NOMO-1 treated with dmso at 0.1 percent for 144 hours (cell line): Measurements from ENCODE around the gene NARF.

Source experiments
- DNase-seq: peaks from one replicate; lab custom pipeline; 2025; ENCODE audit not compliant: unreplicated experiment; lab: John Stamatoyannopoulos, UW

NARF gene

GRCh38 chr17:82433560-82434215 is 24.9 kb upstream of the NARF start:
- DNase-seq: no peak

- DNase-seq: no peak
These were observed 24.4 kb upstream of the NARF start for GRCh38 chr17:82434216-82434565.

- DNase-seq: no peak
These were observed 23.4 kb upstream of the NARF start for GRCh38 chr17:82435103-82435502.

- no peak for DNase-seq
These were observed 22.6 kb upstream of the NARF start for GRCh38 chr17:82435601-82436583.

GRCh38 chr17:82436601-82437324 is 21.8 kb upstream of the NARF start:
- no peak for DNase-seq

GRCh38 chr17:82437325-82437668 is 21.2 kb upstream of the NARF start:
- DNase-seq: no peak

- no peak for DNase-seq
These were observed 19.9 kb upstream of the NARF start for GRCh38 chr17:82438401-82439193.

- DNase-seq: no peak
These were observed 19.2 kb upstream of the NARF start for GRCh38 chr17:82439194-82439828.

GRCh38 chr17:82439829-82440365 is 18.6 kb upstream of the NARF start:
- DNase-seq: no peak

GRCh38 chr17:82440469-82440981 is 18.0 kb upstream of the NARF start:
- no peak for DNase-seq

GRCh38 chr17:82440991-82441627 is 17.4 kb upstream of the NARF start:
- no peak for DNase-seq

GRCh38 chr17:82441691-82442487 is 16.7 kb upstream of the NARF start:
- no peak for DNase-seq

- no peak for DNase-seq
These were observed 15.7 kb upstream of the NARF start for GRCh38 chr17:82442643-82443464.

GRCh38 chr17:82443465-82444283 is 14.9 kb upstream of the NARF start:
- DNase-seq: no peak

GRCh38 chr17:82444284-82444893 is 14.2 kb upstream of the NARF start:
- DNase-seq: no peak

- DNase-seq: no peak
These were observed 13.5 kb upstream of the NARF start for GRCh38 chr17:82444941-82445521.
